ENCODE results near the gene DOCK1. TPM values are rescaled to one million over a fixed set of nuclear protein-coding genes. Genes with fewer than 3 reads are reported as not detected.

The DOCK1 gene
- total RNA-seq, 1 donor from 2014 or later: 56.1 TPM

DNA sequence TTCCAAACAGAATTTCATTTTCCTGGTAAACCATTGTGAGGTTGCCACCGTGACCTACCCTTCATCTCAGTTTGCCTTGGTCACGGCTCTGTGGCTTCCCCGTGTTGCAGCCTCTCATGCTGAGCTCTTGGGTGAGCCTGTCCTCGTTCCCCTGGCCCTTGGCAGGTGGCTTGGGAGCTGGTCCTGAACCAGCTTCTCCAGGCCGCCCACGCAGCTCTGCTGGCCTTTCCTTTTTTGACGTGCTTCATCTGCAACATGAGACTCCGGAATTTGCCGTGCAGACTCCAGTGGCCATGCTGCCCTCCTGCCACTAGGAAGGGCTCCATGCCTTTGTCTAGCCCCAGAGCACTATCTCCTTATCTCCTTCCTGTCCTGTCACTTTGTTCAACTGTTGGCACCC, 550.9 kb downstream of the DOCK1 start:
- no peak for DNase-seq (ENCODE audit: low spot score)

DNA sequence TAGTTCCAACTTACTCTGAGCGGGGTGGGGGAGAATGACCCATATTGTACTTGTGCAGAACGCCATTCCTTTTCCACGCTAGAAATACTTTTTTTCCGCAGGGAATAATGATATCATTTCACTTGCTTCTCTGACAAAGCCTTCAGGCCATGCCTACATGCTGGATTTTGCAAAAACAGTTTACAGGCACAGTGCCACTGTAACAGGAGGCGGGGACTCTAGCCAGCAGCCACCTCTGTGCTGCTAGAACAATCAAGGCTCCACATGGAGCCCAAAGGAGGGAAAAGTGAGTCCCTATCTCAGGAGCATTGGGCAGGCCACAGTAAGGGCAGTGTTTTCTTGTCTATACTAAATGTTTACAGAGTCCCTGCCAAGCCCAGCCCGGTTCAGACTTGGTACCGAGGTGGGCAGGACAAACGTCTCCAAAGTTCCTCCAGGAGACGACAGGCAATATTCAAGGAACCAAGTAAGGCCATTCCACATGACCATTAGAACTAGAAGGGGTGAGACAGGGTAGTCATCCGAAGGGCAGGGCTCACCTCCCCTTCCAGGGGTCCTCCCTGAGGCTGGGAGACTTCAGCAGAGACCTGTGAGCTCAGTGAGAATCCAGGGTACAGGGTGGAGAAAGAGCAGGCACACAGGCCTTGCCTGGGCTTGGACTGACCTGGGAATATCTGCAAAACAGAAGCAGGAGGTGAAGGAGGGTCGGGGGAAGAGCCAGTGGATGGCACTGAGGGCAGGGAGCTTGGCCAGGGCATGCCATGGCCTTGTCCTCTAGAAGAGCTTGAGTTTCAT, 553.0 kb downstream of the DOCK1 start:
- DNase-seq (ENCODE audit: low spot score): no peak

DNA sequence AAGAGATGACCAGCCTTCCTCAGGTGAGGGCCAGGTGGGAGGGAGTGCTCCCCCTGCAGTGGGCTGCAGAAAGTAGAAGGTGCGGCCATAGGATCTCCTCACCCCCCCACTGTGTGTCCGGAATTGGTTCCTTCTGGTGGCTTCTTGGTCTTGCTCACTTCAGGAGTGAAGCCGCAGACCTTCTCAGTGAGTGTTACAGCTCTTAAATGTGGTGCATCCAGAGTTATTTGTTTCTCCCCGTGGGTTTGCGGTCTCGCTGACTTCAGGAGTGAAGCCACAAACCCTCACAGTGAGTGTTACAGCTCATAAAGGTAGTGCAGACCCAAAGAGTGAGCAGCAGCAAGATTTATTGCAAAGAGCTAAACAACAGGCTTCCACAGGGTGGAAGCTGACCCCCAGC, 553.6 kb downstream of the DOCK1 start:
- no peak for DNase-seq (ENCODE audit: low spot score)

DNA sequence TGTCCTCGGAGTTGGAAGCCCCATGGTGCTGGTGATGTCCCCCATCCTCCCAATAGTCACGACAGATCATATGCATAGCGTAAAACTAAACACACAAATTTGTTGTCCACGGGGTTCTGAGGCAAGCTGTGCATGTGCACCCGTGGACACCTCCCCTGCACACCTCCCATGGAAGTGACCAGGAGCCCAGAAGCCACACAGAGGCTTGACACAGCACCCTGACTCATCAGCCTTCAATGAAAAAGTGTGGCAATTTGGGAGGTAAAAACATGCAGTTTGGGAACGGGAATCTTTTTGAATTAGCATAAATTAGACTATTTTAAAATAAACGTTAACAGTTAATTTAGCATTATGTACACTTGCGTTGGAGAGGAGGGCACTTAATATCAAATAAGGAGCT, 554.7 kb downstream of the DOCK1 start:
- no peak for DNase-seq (ENCODE audit: low spot score)

DNA sequence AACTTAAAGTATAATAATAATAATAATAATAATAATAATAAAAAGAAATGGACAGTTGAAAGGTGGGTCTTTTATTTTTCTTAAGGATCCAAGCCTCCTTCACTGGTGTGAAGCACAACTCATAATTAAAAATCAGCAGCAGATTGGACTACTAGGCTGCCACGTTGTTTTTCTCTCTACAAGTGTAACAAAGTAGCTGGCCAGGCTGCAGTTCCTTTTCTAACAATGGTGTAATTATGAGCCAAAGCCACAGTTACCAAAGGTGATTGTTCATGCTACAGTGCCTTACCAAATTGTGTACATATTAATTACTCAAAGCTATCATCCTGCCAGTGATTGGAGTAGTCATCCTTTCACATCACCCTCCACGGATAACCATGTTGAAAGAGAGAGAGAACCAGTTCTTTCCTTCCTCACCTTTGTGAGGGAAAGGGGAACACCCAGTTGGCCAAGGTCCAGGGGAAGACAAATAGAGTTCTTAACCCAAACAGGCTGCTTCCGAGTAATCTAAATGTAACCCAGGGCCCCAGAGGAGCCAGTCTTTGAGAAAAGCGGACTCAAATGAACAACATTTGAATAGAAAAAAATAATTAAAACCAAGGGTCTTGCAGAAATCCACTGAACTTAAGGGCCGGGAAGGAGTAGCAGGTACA, 557.5 kb downstream of the DOCK1 start:
- no peak for DNase-seq (ENCODE audit: low spot score)

GRCh38 chr10:127463548-127463947, 558.3 kb downstream of the DOCK1 start:
- DNase-seq (ENCODE audit: low spot score): no peak

DNA sequence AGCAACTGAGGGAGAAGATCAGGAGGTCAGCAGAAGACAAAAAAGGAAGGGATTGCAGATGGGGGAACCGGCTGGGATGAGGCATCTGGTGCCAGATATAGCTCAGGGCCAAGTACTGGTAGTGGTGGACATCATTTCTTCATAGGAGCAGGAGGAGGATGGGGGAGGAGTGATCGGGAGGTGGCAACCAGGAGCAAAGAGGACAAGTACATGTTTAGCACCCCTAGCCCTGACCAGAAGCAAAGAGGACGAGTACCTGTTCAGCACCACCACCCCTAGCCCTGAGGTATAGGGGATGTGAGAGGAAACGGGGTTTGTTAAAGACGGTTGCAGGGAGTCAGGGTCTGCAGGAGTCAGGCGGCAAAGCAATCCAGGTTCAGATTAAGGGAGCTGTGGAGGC, 559.3 kb downstream of the DOCK1 start:
- DNase-seq (ENCODE audit: low spot score): no peak

DNA sequence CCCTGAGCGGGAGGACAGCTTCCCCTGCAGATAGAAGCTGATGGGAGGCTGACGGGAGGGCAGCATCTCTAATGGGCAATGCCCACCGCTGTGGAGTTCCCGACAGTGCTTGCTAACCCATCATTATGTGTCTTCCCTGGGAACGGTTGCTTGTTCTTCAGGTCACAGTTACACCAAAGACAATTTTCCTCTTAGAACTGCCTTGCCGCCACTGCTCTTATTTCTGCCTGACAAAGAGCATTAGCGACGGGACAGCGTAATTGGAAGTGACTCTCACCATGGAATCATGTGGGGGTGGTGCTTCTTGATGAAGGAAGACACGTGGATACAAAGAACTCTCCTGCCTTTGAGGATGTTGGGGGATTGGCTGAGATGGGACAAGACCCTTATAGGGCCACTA, 562.6 kb downstream of the DOCK1 start:
- no peak for DNase-seq (ENCODE audit: low spot score)

DNA sequence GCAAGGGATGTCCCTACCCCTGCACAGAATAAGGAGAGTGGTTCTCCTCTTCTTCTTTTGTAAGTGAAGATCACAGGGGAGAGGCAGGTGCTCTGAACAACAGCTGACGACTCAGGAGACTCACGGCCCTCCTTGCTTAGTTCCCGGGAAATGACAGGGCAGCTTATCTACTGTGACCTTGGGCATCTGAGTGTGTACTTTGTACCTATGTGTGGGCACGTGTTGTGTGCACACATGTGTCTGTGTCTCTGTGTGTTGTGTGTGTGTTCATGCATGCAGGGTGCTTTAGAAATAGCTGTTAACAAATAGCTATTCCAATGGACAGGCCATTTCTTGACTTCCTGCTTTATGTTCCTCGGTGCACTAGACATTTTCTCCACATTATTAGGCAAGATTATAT, 563.4 kb downstream of the DOCK1 start:
- no peak for DNase-seq (ENCODE audit: low spot score)

DNA sequence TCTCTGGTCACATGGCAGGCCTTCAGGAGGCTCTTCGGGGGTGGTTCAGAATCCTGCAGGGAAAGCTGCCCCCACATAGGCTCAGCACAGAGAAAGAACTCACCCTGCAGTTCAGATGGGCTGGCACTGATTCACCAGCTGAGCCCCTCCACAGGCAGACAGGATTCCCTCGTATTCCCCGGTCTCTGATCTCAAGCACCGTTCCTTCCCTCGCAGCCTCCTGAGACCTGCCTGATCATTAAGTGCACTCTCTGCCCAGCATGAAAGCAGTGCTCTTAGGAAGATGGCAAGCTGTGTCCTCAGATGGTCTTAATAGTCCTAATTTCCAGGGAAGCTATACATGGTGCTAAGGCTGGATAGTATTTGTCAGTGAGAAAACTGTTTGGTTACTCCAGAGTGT, 565.7 kb downstream of the DOCK1 start:
- DNase-seq (ENCODE audit: low spot score): no peak

DNA sequence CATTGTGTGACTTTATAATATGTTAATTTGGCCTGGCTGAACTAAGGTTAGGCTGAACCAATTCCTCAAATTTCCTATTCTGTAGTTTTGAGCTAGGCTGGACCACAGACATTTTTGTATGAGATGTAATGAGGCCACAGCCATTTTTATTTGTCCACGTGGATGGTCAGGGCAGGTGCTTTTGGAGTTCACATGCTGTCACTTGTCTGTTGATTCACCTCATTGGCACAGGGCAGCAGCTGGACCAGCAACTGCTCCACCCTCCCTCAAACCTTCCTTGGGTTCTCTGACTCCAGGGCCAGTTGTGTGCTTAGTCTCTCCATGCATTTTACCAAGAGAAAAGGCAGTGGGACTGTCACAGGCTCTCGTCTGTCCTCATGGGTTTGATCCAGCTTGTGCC, 567.7 kb downstream of the DOCK1 start:
- no peak for DNase-seq (ENCODE audit: low spot score)

- no peak for DNase-seq (ENCODE audit: low spot score)
Measured at GRCh38 chr10:127474501-127474900, 569.3 kb downstream of the DOCK1 start.

- DNase-seq (ENCODE audit: low spot score): no peak
Measured at GRCh38 chr10:127485153-127485857, 580.1 kb downstream of the DOCK1 start.

GRCh38 chr10:127486355-127486754, 581.1 kb downstream of the DOCK1 start:
- DNase-seq (ENCODE audit: low spot score): no peak

- DNase-seq (ENCODE audit: low spot score): no peak
Measured at GRCh38 chr10:127492607-127493250, 587.5 kb downstream of the DOCK1 start.

GRCh38 chr10:127496035-127496434, 590.8 kb downstream of the DOCK1 start:
- DNase-seq (ENCODE audit: low spot score): peak; percentile 1

GRCh38 chr10:127497685-127498084, 592.5 kb downstream of the DOCK1 start:
- no peak for DNase-seq (ENCODE audit: low spot score)

- DNase-seq (ENCODE audit: low spot score): no peak
Measured at GRCh38 chr10:127498087-127498486, 592.9 kb downstream of the DOCK1 start.

DNA sequence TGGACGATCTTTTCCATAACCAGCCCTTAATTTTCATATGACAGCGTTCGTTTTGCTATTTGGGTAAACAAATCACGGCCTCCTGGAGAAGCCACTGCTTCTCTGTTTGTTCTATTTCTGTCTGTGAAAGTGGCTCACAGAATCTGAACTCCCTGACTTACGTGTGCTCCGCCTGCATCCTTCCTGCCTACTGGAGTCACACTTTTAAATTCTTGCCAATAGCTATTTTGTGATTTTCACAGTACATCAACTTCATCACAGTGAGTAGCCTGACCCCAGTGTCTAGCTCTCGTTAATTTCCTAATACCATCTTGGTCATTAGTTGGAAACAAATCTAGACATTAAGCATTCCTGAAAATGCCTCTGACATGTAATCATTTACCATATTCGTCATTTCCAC, 594.9 kb downstream of the DOCK1 start:
- DNase-seq (ENCODE audit: low spot score): no peak

Data from umbilical cord (tissue), 2 donors.